ENCODE data around the gene RARG. TPM values are rescaled to one million over a fixed set of nuclear protein-coding genes. Genes with fewer than 3 reads are reported as not detected.

RARG gene
- total RNA-seq, 1 donor from 2014 or later, result 29.8 TPM

DNA sequence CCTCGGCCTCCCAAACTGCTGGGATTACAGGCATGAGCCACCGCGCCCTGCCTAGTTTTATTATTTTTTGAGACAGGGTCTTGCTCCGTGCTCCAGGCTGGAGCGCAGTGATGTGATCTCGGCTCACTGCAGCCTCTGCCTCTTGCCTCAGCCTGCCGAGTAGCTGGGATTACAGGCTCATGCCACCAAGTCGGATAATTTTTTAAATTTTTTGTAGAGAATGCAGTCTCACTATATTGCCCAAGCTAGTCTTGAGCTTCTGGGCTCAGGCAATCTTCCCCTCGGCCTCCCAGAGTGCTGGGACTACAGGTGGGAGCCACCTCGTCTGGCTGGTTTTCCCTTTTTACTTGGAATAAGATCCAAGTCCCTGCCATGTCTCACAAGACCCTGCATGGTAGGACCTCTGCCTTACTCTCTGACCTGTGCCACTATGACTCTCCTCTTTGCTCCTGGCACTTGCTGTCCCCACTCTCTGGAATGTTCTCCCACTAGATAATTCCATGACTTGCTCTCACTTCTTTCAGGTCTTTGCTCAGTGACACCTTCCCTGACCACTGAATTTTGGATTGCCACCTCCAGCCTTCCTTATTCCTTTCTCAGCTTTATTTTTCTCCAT, 7.7 kb upstream of the RARG start:
- no peak for TF ChIP-seq CTCF (IDR thresholded peaks at IDR 0.05)
- Histone ChIP-seq H3K4me1 (no peaks in the 10 kb centered on the region), H3K27me3 (no peaks in the 10 kb centered on the region), H3K4me3 (no peak overlapping the region), H3K9me3 (no peaks in the 10 kb centered on the region), H3K27ac (no peak overlapping the region), H3K36me3 (no peaks in the 10 kb centered on the region)
- no peak for DNase-seq (ENCODE audit: low spot score in 2 of 2)
- intact Hi-C loops (cut with DNase I), result no loop called here

DNA sequence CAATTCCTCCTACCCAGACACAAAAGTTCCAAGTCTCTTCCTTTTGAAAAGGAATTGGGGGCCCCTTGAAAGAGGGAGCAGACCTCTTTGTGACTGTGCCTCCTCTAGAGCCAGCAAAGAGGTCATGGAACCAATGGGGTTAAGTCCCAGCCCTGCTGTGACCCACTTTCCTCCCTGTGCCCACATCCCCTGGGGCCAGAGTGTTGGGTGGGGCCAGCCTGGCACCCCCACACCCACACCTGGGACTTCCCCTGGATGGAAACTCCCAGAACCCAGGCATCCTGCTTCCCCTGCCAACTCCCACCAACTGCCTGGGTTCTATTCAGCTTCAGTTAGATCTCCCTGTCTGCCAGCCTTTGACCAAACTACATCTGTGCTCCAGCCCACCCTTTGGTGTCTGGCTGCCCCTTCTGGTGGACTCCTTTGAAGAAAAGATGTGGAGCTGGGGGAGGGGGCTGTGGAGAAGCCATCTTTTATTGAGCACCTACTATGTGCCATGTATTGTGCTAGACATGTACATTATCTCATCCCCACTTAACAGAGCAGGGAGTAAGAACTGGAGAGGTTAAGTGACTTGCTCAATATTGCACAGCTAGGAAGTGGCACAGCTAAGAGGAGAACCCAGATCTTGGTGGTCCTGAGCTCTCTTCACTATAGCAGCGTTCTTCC, 4.6 kb upstream of the RARG start:
- H3K4me1 ChIP-seq, result peaks cover 5 to 21% of the 10 kb centered on the region in 2 donors
- TF ChIP-seq CTCF (IDR thresholded peaks at IDR 0.05), result no peak
- no peaks in the 10 kb centered on the region for H3K9me3 ChIP-seq
- H3K36me3 ChIP-seq, result no peaks in the 10 kb centered on the region
- H3K4me3 ChIP-seq, result no peak overlapping the region
- H3K27me3 ChIP-seq, result no peaks in the 10 kb centered on the region
- no peak overlapping the region for H3K27ac ChIP-seq
- DNase-seq (ENCODE audit: low spot score in 2 of 2), result no peak
- intact Hi-C loops (cut with DNase I), result no loop called here

GRCh38 chr12:53235742-53236442, 3.9 kb upstream of the RARG start:
- H3K4me3 ChIP-seq, result no peak overlapping the region
- DNase-seq (ENCODE audit: low spot score in 2 of 2), result no peak
- H3K9me3 ChIP-seq, result no peaks in the 10 kb centered on the region
- H3K27me3 ChIP-seq, result no peaks in the 10 kb centered on the region
- TF ChIP-seq CTCF (IDR thresholded peaks at IDR 0.05), result no peak
- H3K36me3 ChIP-seq, result no peaks in the 10 kb centered on the region
- peaks cover 5 to 21% of the 10 kb centered on the region in 2 donors for H3K4me1 ChIP-seq
- intact Hi-C loops (cut with DNase I), result no loop called here
- H3K27ac ChIP-seq, result no peak overlapping the region

- no peak for DNase-seq (ENCODE audit: low spot score in 2 of 2)
- no peak for TF ChIP-seq CTCF (IDR thresholded peaks at IDR 0.05)
- Histone ChIP-seq H3K9me3 (no peaks in the 10 kb centered on the region), H3K27ac (peak overlapping the region; percentile 87 to 88), H3K4me3 (no peak overlapping the region), H3K4me1 (peaks cover 5 to 26% of the 10 kb centered on the region in 2 donors), H3K27me3 (no peaks in the 10 kb centered on the region), H3K36me3 (no peaks in the 10 kb centered on the region)
- intact Hi-C loops (cut with DNase I), result no loop called here
Observed at GRCh38 chr12:53235164-53235563, 3.2 kb upstream of the RARG start.

DNA sequence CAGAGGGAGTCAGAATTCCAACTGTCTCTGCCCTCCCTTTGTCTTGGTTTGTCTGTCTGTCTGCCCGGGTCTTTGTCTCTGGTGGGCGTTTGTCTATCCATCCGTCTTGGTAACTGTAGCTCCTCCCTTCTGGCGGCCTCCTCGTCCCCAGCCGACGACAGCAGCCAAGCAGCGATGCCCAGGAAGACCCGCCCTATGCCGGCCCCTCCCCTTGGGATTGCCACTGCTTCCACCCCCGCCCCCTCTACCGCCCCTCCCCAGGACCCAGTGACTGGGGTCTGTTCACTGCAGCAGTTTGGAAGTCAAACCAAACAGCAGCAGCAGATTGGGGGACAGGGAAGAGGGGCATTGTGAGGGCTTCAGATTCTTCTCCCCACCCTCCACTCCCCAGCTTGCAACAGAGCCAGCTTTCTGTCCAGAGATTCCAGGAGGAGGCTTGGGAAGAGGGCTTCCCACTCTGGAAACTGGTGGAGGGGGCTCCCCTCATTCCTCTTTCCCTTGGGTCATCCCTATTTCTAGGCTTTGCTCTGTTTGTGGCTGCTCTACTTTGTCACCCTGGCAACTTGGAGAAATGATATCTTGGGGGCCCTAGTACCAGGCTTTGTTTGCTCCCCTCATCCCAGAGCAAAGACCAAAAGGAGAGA, 2.4 kb upstream of the RARG start:
- Histone ChIP-seq H3K27me3 (no peaks in the 10 kb centered on the region), H3K4me3 (peak overlapping the region in 1 of 2 donors; percentile 70), H3K9me3 (no peaks in the 10 kb centered on the region), H3K27ac (peak overlapping the region; percentile 87 to 88), H3K4me1 (peaks cover 5 to 33% of the 10 kb centered on the region in 2 donors), H3K36me3 (no peaks in the 10 kb centered on the region)
- intact Hi-C loops (cut with DNase I), result loop anchor here (5.0 kb wide), 1 partner anchor 63 kb away; the partner anchor contains the start of genes MYG1 and PFDN5
- peak in 1 of 2 donors; percentile 76 for DNase-seq (ENCODE audit: low spot score in 2 of 2)
- no peak for TF ChIP-seq CTCF (IDR thresholded peaks at IDR 0.05)

Measured in ascending aorta (tissue), 2 donors.